Common myeloid progenitor, CD34-positive (primary cell): ENCODE measurements around the gene SELENON.

Experiments
- CTCF ChIA-PET: fragments of 350-600 bp; sonication (Branson Sonifier 250); formaldehyde crosslinking; loops from one replicate; lab custom pipeline; 2021; ENCODE audit warnings: antibody characterized with exemption; lab: Charles Lee
- POLR2A ChIA-PET: fragments of 350-600 bp; sonication (Branson Sonifier 250); formaldehyde crosslinking; loops from one replicate; lab custom pipeline; 2021; ENCODE audit warnings: antibody characterized with exemption; lab: Charles Lee
- DNase-seq, 3 donors: peaks; one replicate each; pipeline versions ENCODE4 v3.0.0 to v3.0.0-alpha.2; 2013
- H3K27ac ChIP-seq, 2 experiments: 1 replicate in 1 of 2; 2 replicates in 1 of 2; pipeline ENCODE4 v1.7.0; 2013; ENCODE audit warnings: inconsistent platforms in 2 of 2, low read length in 2 of 2, mild to moderate bottlenecking in 2 of 2, low read depth in 1 of 2, moderate library complexity in 1 of 2; ENCODE audit not compliant: severe bottlenecking in 2 of 2, insufficient read depth in 1 of 2, poor library complexity in 1 of 2
- H3K27me3 ChIP-seq, 5 experiments: replicated peaks in 2 of 5; 1 replicate in 3 of 5; 2 replicates in 2 of 5; pipeline versions ENCODE4 v1.6.1 to v1.7.0; 2013; ENCODE audit warnings: low read length in 4 of 5, mild to moderate bottlenecking in 2 of 5, moderate library complexity in 2 of 5, inconsistent platforms in 1 of 5; ENCODE audit not compliant: insufficient read depth in 5 of 5, control insufficient read depth in 4 of 5
- H3K36me3 ChIP-seq, 4 experiments: 1 replicate in 2 of 4; 2 replicates in 2 of 4; pipeline versions ENCODE4 v1.6.1 to v1.7.0; 2013; ENCODE audit warnings: low read length in 3 of 4, control low read depth in 1 of 4, mild to moderate bottlenecking in 1 of 4; ENCODE audit not compliant: control insufficient read depth in 4 of 4, insufficient read depth in 4 of 4
- H3K4me1 ChIP-seq, 4 experiments: 1 replicate in 3 of 4; 2 replicates in 1 of 4; pipeline versions ENCODE4 v1.6.1 to v1.7.1; 2013; ENCODE audit warnings: low read length in 3 of 4, mild to moderate bottlenecking in 3 of 4, control low read depth in 1 of 4, inconsistent platforms in 1 of 4, moderate library complexity in 1 of 4; ENCODE audit not compliant: control insufficient read depth in 4 of 4, insufficient read depth in 4 of 4; ENCODE audit errors: control extremely low read depth in 1 of 4
- H3K4me3 ChIP-seq, 7 experiments: 1 replicate in 4 of 7; 2 replicates in 3 of 7; pipeline versions ENCODE4 v1.5.1 to v1.7.0; 2013; ENCODE audit warnings: mild to moderate bottlenecking in 7 of 7, low read length in 6 of 7, moderate library complexity in 6 of 7, inconsistent platforms in 2 of 7, low read depth in 2 of 7, control low read depth in 1 of 7; ENCODE audit not compliant: insufficient read depth in 4 of 7, control insufficient read depth in 1 of 7; ENCODE audit errors: extremely low read depth in 1 of 7
- H3K9me3 ChIP-seq, 5 experiments: 1 replicate in 4 of 5; 2 replicates in 1 of 5; pipeline versions ENCODE4 v1.6.1 to v1.7.1; 2013; ENCODE audit warnings: low read length in 4 of 5, mild to moderate bottlenecking in 2 of 5, inconsistent platforms in 1 of 5, low read depth in 1 of 5, moderate library complexity in 1 of 5; ENCODE audit not compliant: control insufficient read depth in 4 of 5, insufficient read depth in 2 of 5; ENCODE audit errors: control extremely low read depth in 1 of 5
- WGBS: methylation state at CpG from one replicate; pipeline ENCODE4 v1.1.5; 2013; ENCODE audit not compliant: insufficient coverage; 5-methylcytosine and 5-hydroxymethylcytosine counted together

Gene SELENON

DNA sequence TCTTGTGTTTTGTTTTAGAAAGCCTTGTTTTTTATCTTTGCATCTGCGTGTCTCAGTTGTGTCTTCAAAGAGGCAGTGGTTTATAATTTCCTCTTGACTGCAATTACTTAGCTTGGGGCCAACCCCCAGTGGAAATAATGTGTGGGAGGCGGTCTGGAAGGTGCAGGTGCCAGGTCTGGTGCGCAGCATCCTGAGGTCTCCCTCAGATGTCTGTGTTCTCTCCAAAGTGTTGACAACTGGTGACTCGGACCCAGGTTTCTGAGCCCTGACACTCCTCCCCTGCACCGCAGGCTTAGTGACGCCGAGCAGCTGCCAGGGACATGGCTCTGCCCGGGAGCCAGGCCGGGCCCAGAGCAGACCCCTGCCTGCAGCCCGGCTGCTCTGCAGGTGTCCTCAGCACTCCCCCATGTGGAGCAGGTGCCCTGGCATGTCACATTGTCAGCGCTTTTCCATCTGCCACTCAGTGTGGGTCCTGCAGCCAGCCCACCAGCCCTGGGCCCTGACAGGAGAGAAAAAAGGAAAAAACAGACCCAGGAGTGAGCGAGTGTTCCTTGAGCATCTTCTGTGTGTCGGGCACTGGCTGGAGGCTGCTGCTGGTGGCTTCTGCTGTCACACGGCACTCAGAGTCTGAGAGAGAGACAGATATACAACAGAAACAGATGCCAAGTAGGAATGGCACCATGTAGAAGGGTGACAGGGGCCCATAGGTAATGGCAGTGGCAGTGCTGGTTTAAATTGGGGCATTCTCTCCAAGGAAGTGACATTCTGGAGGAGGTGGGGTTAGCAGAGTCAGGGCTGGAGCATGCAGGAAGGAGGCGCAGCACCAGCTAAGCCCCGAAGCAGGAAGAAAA lies 24.8 kb upstream of the SELENON start:
- ChIA-PET CTCF (interaction anchor here (0.7 to 1.7 kb wide), 5 partner anchors 13 to 910 kb away, joined by 3 to 5 read pairs (median 4); no protein-coding TSS in a partner anchor), POLR2A (interaction anchor here (1.1 kb wide), 1 partner anchor 19 kb away, joined by 3 read pairs; no protein-coding TSS in a partner anchor)
- Histone ChIP-seq H3K27me3 (no peaks in the 10 kb centered on the region), H3K4me1 (peaks cover 8 to 51% (median 45%) of the 10 kb centered on the region in 4 experiments), H3K27ac (no peak overlapping the region), H3K4me3 (peak overlapping the region in 1 of 7 experiments; percentile 2), H3K9me3 (no peaks in the 10 kb centered on the region), H3K36me3 (no peaks in the 10 kb centered on the region)
- 46% methylated on average over 15 of the region's 16 CpGs for WGBS
- DNase-seq: peak in 2 of 3 donors; percentile 70 to 76

DNA sequence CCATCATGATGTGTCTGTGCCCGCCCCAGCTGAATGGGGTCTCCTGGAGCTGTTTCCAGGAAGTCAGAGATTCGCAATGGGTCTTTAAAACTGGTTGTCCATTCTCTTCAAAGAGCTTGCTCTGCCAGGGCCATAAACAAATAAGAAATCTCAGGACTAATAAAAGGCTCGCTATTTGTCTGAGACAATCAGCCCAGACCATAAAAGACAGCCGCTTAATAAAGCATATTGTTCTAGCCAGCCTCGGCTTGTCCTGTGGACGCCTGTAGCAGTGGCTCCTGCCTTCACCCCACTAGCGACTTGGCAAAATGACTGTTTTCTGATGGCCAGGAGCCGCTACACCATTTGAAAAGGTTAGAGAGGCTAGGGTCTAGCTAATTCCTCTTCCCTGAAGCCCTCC lies 20.6 kb upstream of the SELENON start:
- H3K4me3 ChIP-seq: no peak overlapping the region
- H3K27ac ChIP-seq: no peak overlapping the region
- H3K36me3 ChIP-seq: no peaks in the 10 kb centered on the region
- POLR2A ChIA-PET: interaction anchor here (1.1 kb wide), 1 partner anchor 163 kb away, joined by 3 read pairs; no protein-coding TSS in a partner anchor
- CTCF ChIA-PET: interaction anchor here (1.0 to 1.9 kb wide), 5 partner anchors 10 to 160 kb away, joined by 3 to 6 read pairs (median 3); no protein-coding TSS in a partner anchor
- H3K9me3 ChIP-seq: no peaks in the 10 kb centered on the region
- WGBS: 99% methylated on average over 7 of the region's 8 CpGs
- DNase-seq: no peak
- peaks cover 0 to 30% (median 18%) of the 10 kb centered on the region in 4 experiments for H3K4me1 ChIP-seq
- H3K27me3 ChIP-seq: no peaks in the 10 kb centered on the region

DNA sequence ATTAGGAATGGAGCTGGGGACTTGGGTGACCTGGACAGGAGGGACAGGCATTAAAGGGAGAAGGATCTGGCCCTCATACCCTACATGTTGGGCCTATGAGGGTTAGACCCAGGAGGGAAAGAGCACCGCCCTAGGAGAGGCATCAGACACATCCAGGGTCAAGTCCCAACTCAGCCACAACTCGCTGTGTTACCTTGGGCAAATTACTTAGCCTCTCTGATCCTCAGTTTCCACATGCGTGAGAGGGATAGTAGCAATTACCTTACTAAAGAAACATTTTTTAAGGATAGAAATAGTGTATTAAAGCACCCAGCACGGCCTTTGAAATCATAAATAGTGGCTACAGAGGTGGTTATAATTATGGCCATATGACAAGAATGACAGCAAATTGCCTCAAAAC lies 20.1 kb upstream of the SELENON start:
- CTCF ChIA-PET: interaction anchor here (0.9 to 1.9 kb wide), 7 partner anchors 10 to 160 kb away, joined by 3 to 6 read pairs (median 3); no protein-coding TSS in a partner anchor
- H3K36me3 ChIP-seq: no peaks in the 10 kb centered on the region
- peaks cover 0 to 25% (median 13%) of the 10 kb centered on the region in 4 experiments for H3K4me1 ChIP-seq

DNA sequence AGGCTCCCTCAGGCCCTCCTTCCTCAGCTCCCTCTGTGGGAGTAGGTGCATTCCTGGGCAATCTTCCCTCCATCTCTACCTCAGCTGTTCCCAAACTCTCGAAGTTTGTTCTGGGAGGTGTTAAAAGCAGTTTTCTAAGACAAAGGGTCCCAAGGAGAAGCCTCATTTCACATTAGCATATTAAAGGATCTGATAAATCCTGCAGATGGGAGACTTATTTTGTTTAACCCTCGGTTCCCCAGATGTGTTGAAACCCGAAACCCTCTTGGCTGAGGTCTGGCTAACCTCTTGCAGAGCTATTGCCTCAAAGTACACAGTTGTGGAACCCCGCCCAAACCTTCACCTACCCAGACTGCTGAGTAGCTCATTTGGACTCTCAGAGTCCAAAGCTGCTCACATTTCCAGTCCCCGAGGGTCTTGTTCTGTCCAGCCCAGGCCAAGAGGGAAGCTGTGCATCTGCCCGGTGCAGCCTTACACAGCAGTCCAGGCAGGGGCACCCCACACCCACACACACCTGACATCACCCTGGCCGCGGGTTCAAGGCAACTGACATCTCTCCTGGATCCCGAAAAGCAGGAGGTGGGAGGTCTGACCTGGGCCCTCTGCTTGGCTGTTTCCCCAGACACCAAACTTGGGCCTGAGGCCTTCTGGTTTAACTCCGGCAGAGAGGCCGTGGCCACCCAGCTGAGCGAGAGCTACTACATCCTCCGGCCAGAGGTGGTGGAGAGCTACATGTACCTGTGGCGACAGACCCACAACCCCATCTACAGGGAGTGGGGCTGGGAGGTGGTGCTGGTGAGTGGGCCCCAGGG lies 19.5 kb upstream of the SELENON start:
- H3K27ac ChIP-seq: no peak overlapping the region
- ChIA-PET POLR2A (no interaction called here), CTCF (interaction anchor here (0.9 to 1.9 kb wide), 7 partner anchors 9 to 208 kb away, joined by 3 to 6 read pairs (median 3); no protein-coding TSS in a partner anchor)
- no peaks in the 10 kb centered on the region for H3K9me3 ChIP-seq
- H3K4me1 ChIP-seq: peaks cover 0 to 19% (median 7%) of the 10 kb centered on the region in 4 experiments
- no peaks in the 10 kb centered on the region for H3K36me3 ChIP-seq
- 97% methylated on average over 11 of the region's 14 CpGs for WGBS
- no peaks in the 10 kb centered on the region for H3K27me3 ChIP-seq
- no peak overlapping the region for H3K4me3 ChIP-seq
- no peak for DNase-seq

More for the DNA sequence above, 20.1 kb upstream of the SELENON start:
- WGBS: no CpG with 5 or more reads among the region's 4 CpGs
- no peak overlapping the region for H3K27ac ChIP-seq
- H3K4me3 ChIP-seq: no peak overlapping the region
- no peaks in the 10 kb centered on the region for H3K9me3 ChIP-seq
- H3K27me3 ChIP-seq: no peaks in the 10 kb centered on the region
- POLR2A ChIA-PET: no interaction called here
- no peak for DNase-seq

DNA sequence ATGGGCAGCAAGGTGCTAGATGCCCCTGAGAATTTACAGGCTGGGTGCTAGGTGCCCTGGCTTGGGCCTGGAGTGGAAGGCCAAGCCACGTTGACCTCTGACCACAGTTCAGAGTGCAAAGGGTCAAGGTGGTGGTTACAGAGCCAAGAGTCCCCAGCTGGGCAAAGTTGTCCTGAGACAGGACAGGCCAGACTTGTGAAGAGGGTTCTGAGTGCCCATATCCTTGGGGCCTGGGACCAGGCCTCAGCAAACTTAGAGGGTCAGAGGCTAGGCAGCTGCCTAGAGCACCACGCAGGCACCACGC lies 18.9 kb upstream of the SELENON start:
- ChIA-PET POLR2A (no interaction called here), CTCF (interaction anchor here (1.0 to 1.9 kb wide), 4 partner anchors 11 to 208 kb away, joined by 3 to 6 read pairs (median 4); no protein-coding TSS in a partner anchor)
- Histone ChIP-seq H3K36me3 (no peaks in the 10 kb centered on the region), H3K27me3 (no peaks in the 10 kb centered on the region), H3K27ac (no peak overlapping the region), H3K9me3 (no peaks in the 10 kb centered on the region), H3K4me3 (no peak overlapping the region), H3K4me1 (peaks cover 0 to 16% (median 3%) of the 10 kb centered on the region in 4 experiments)
- WGBS: 100% methylated on average over 1 of the region's 3 CpGs
- DNase-seq: no peak

DNA sequence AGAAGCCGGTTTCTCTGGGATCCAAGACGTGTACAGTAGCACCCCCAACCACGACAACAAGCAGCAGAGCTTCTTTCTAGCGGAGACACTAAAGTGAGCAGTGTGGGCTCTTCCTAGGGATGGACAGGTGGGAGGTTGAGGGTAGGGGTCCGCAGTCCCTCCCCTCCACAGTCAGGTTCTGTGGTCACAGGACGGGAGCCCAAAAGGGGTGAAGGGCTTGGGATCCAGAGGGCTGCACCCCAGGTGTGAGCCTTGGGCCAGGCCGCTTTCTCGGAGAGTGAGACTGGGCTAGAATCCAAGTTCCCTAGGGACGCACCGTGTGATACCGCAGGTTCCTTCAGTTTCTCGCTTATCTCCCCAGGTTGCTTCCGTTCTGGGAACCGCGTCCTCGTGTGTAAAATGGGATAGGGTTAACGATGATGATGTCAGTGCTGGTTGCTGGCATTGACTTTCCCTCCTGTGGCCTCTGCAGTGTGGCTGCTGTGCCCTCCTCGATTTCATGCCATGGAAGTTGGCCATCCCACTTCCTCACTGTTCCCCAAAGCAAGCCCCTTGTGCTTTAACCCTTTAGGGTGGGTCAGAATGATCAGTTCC lies 17.3 kb upstream of the SELENON start:
- WGBS: 57% methylated on average over 10 of the region's 18 CpGs
- H3K9me3 ChIP-seq: no peaks in the 10 kb centered on the region
- peaks cover 0 to 16% (median 3%) of the 10 kb centered on the region in 4 experiments for H3K4me1 ChIP-seq
- H3K4me3 ChIP-seq: no peak overlapping the region
- H3K27me3 ChIP-seq: no peaks in the 10 kb centered on the region
- H3K27ac ChIP-seq: no peak overlapping the region
- CTCF ChIA-PET: interaction anchor here (0.6 to 1.0 kb wide), 6 partner anchors 11 to 262 kb away, joined by 3 to 5 read pairs (median 3); no protein-coding TSS in a partner anchor
- no peaks in the 10 kb centered on the region for H3K36me3 ChIP-seq
- peak in 2 of 3 donors; percentile 34 to 45 for DNase-seq
- POLR2A ChIA-PET: no interaction called here
